Measurements from ENCODE around the gene PPFIBP2. TPM values are rescaled to one million over a fixed set of nuclear protein-coding genes. Genes with fewer than 3 reads are reported as not detected.
A peak's percentile ranks its signal among the peaks of the same experiment; 100 is the strongest.

The PPFIBP2 gene
- total RNA-seq, 1 donor from 2014 or later, result 24.1 TPM

DNA sequence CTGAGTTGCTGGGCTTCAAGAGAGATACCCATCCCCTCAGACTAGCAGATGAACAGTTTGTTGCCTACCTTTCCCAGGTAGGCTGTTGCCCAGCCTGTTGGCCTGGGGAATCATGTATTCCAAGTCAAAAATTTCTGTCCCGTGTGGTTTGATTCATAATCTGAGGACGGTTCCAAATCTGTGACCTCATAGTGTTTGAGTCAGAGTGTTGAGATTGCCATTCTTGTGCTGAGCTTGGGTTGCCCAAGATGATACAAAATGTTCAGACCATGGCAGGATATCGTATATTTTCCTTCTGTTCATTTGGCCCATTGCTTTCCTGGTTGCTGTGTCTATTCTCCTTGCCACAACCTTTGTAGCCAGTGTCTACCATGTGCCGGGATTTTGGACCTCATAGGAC, 95.2 kb downstream of the PPFIBP2 start:
- TF ChIP-seq, protein P1, sequence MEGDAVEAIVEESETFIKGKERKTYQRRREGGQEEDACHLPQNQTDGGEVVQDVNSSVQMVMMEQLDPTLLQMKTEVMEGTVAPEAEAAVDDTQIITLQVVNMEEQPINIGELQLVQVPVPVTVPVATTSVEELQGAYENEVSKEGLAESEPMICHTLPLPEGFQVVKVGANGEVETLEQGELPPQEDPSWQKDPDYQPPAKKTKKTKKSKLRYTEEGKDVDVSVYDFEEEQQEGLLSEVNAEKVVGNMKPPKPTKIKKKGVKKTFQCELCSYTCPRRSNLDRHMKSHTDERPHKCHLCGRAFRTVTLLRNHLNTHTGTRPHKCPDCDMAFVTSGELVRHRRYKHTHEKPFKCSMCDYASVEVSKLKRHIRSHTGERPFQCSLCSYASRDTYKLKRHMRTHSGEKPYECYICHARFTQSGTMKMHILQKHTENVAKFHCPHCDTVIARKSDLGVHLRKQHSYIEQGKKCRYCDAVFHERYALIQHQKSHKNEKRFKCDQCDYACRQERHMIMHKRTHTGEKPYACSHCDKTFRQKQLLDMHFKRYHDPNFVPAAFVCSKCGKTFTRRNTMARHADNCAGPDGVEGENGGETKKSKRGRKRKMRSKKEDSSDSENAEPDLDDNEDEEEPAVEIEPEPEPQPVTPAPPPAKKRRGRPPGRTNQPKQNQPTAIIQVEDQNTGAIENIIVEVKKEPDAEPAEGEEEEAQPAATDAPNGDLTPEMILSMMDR (IDR thresholded peaks at IDR 0.05), result no peak
- no peaks in the 10 kb centered on the region for H3K36me3 ChIP-seq
- intact Hi-C loops (cut with DNase I), result no loop called here
- H3K9me3 ChIP-seq, result no peaks in the 10 kb centered on the region
- H3K27ac ChIP-seq, result no peak overlapping the region
- H3K4me3 ChIP-seq, result no peak overlapping the region
- peaks cover 11% of the 10 kb centered on the region for H3K4me1 ChIP-seq
- ATAC-seq (no peak), DNase-seq (no peak)
- H3K27me3 ChIP-seq (ENCODE audit: low read depth), result no peaks in the 10 kb centered on the region

DNA sequence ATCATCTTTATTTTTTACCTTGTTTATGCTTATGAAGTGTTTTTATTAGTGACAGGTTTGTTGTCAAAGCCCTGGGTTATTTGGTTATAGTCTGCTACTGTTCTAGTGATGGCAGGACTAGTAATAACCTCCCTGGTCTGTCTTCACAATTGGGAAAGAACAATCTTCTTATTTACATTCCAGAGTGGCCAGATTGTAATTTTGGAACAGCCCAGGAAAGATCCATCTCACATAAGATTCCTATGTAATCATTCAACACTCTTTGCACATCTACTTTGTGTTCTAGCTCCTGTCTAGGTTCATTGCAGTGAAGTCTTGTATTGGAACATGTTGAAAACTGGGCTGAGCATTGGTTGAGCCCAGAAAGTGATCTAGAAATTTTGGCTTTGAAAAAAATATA, 95.7 kb downstream of the PPFIBP2 start:
- DNase-seq (no peak), ATAC-seq (no peak)
- H3K27ac ChIP-seq, result no peak overlapping the region
- intact Hi-C loops (cut with DNase I), result no loop called here
- H3K9me3 ChIP-seq, result no peaks in the 10 kb centered on the region
- H3K36me3 ChIP-seq, result no peaks in the 10 kb centered on the region
- no peaks in the 10 kb centered on the region for H3K27me3 ChIP-seq (ENCODE audit: low read depth)
- peaks cover 11% of the 10 kb centered on the region for H3K4me1 ChIP-seq
- H3K4me3 ChIP-seq, result no peak overlapping the region
- TF ChIP-seq, protein P1 (IDR thresholded peaks at IDR 0.05), result no peak

DNA sequence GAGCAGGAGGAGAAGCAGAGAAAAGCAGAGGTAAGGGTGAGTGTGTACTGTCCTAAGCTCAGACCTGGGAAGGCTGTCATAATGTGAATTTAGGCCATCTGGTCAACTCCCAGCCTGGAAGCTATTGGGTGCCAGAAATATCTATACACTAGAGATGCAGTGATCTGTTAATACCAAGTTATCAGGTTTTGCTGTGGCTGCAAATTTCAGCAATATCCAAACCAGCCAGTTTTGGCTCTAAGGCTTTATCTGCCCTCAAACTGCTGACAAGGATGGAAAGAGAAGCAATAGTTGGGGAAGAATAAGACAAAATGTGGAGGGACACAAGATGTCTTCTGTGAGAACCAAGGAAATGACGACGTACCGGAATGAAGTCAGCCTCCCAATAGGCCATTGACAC, 96.6 kb downstream of the PPFIBP2 start:
- Histone ChIP-seq H3K27me3 (ENCODE audit: low read depth) (no peaks in the 10 kb centered on the region), H3K36me3 (no peaks in the 10 kb centered on the region), H3K27ac (no peak overlapping the region), H3K9me3 (no peaks in the 10 kb centered on the region), H3K4me1 (peaks cover 11% of the 10 kb centered on the region), H3K4me3 (no peak overlapping the region)
- intact Hi-C loops (cut with DNase I), result no loop called here
- DNase-seq (no peak), ATAC-seq (no peak)
- TF ChIP-seq, protein P1 (IDR thresholded peaks at IDR 0.05), result no peak

DNA sequence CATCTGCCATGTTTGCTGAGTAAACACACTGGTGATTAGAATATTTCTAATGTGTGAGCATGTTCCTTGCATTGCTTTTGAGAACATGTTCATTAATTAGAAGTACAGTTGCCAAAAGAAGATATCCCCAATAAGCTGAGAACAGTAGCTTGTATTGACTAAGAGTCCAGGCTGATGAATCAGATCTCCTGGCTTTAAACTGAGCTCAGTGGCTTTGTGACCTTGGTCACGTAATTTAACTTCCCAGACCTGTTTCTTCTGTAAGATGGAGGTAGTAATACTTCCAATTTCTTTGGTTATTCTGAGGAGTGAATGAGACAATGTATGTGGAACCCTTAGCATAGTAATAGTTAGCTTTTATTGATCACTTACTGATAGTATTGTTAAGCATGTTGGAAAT, 97.6 kb downstream of the PPFIBP2 start:
- ATAC-seq (no peak), DNase-seq (no peak)
- Histone ChIP-seq H3K4me3 (no peak overlapping the region), H3K27ac (no peak overlapping the region), H3K27me3 (ENCODE audit: low read depth) (no peaks in the 10 kb centered on the region), H3K9me3 (no peaks in the 10 kb centered on the region), H3K36me3 (no peaks in the 10 kb centered on the region), H3K4me1 (peaks cover 11% of the 10 kb centered on the region)
- TF ChIP-seq, protein P1 (IDR thresholded peaks at IDR 0.05), result no peak
- intact Hi-C loops (cut with DNase I), result no loop called here

DNA sequence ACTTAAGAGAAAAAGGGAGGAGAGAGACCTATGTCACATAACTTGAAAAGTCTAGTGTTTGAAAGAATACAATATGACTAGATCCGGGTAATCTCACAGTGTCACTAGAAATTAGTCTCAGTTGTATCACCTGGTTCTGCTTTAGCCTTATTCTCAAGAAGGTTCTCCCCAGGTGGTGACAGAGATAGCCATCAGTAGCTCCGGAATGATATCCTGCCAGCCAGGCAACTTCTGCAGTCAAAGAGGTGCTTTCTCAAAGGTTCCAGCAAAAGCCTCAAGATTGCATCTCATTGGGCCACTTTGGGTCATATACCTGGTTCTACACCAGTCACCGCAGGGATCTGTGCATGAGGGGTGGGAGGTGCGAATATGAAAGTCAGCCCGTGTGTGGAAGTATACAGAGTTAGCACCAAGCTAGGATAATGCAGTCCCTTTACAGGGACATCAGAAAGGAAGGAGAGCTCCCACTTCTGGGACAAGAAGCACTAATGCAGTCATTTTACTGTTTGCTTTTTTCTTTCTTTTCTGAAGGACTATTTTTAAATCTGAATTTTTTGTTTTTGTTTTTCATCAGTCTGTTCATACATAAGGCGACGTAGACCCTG, 98.4 kb downstream of the PPFIBP2 start:
- Histone ChIP-seq H3K27me3 (ENCODE audit: low read depth) (no peaks in the 10 kb centered on the region), H3K27ac (no peak overlapping the region), H3K4me1 (peaks cover 11% of the 10 kb centered on the region), H3K36me3 (peaks cover 4% of the 10 kb centered on the region), H3K4me3 (no peak overlapping the region), H3K9me3 (no peaks in the 10 kb centered on the region)
- TF ChIP-seq, protein P1 (IDR thresholded peaks at IDR 0.05), result no peak
- DNase-seq, result no peak
- intact Hi-C loops (cut with DNase I), result no loop called here
- ATAC-seq, result peak; percentile 29 to 36
